Endometrium (tissue), 2 donors: ENCODE measurements around the gene LMF1.
"Not testable (repeated sequence)": the region's sequence is repeated elsewhere in the genome, so short reads cannot be mapped to it uniquely, and the experiment has no call there.

Experiments
- FAIRE-seq: peaks from 2 replicates; lab custom pipeline; 2012; peaks lifted over from hg19 to GRCh38; lab: Jason Lieb, UNC
- donor health status: control.
- donor health status: control.

The LMF1 gene

GRCh38 chr16:845351-845745, 125.4 kb downstream of the LMF1 start:
- no peak for FAIRE-seq

GRCh38 chr16:844638-845350, 126.0 kb downstream of the LMF1 start:
- no peak for FAIRE-seq

- no peak for FAIRE-seq
Observed at GRCh38 chr16:843771-844170, 127.0 kb downstream of the LMF1 start.

GRCh38 chr16:842711-843560, 127.8 kb downstream of the LMF1 start:
- no peak for FAIRE-seq

- no peak for FAIRE-seq
Observed at GRCh38 chr16:842061-842476, 128.7 kb downstream of the LMF1 start.

- FAIRE-seq, result no peak
Observed at GRCh38 chr16:841455-842060, 129.2 kb downstream of the LMF1 start.

- no peak for FAIRE-seq
Observed at GRCh38 chr16:840561-841454, 130.0 kb downstream of the LMF1 start.

GRCh38 chr16:839643-840408, 131.0 kb downstream of the LMF1 start:
- no peak for FAIRE-seq

GRCh38 chr16:838741-839140, 132.0 kb downstream of the LMF1 start:
- no peak for FAIRE-seq

GRCh38 chr16:836822-837221, 134.0 kb downstream of the LMF1 start:
- FAIRE-seq, result not testable (repeated sequence)

GRCh38 chr16:836221-836620, 134.6 kb downstream of the LMF1 start:
- no peak for FAIRE-seq

GRCh38 chr16:835373-835772, 135.4 kb downstream of the LMF1 start:
- FAIRE-seq, result no peak

GRCh38 chr16:833411-833810, 137.4 kb downstream of the LMF1 start:
- FAIRE-seq, result no peak

- no peak for FAIRE-seq
Observed at GRCh38 chr16:832652-833336, 138.0 kb downstream of the LMF1 start.

GRCh38 chr16:831571-832413, 139.0 kb downstream of the LMF1 start:
- FAIRE-seq, result no peak

GRCh38 chr16:830871-831570, 139.8 kb downstream of the LMF1 start:
- FAIRE-seq, result no peak

- FAIRE-seq, result no peak
Observed at GRCh38 chr16:830107-830870, 140.5 kb downstream of the LMF1 start.

- FAIRE-seq, result no peak
Observed at GRCh38 chr16:828891-829290, 141.9 kb downstream of the LMF1 start.
